IPS-18c (cell line): ENCODE data around the gene HEATR3.
"Not testable (repeated sequence)": the region's sequence is repeated elsewhere in the genome, so short reads cannot be mapped to it uniquely, and the experiment has no call there.

Experiments
- H3K4me3 ChIP-seq: 2 replicates; pipeline ENCODE4 v1.7.0; 2013; ENCODE audit warnings: low read depth, mild to moderate bottlenecking, low read length, moderate library complexity; ENCODE audit not compliant: insufficient read depth
- H3K9me3 ChIP-seq: one replicate; pipeline ENCODE4 v1.6.1; 2013; ENCODE audit warnings: mild to moderate bottlenecking, low read length, moderate library complexity; ENCODE audit not compliant: control insufficient read depth, insufficient read depth

HEATR3 gene

DNA sequence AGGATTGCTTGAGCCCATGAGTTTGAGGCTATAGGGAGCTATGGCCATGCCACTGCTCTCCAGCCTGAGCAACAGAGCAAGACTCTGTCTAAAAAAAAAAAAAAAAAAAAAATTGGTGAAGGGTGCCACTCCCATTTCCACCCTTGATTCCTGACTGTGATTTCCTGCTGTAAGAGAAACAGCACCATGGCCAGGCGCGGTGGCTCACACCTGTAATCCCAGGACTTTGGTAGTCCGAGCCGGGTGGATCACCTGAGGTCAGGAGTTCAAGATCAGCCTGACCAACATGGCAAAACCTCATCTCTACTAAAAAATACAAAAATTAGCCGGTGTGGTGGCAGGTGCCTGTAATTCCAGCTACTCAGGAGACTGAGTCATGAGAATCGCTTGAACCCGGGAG is 66.8 kb downstream of the HEATR3 start:
- H3K9me3 ChIP-seq, H3K4me3 ChIP-seq: not testable (repeated sequence)

DNA sequence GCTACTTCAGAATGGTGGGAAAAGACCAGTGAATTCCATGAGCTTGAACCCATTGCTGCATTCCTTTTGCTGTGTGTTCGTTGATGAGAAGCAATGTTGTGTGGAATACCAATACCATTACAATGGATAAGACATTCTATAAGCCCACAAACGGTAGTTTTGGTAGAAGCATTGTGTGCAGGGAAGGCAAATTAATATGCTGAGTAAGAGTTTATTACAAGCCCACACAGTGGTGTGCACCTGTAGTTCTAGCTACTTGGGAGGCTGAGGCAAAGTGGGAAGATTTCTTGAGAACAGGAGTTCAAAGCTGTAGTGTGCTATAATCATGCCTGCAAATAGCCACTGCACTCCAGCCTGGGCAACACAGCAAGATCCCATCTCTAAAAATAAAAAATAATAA is 67.4 kb downstream of the HEATR3 start:
- Histone ChIP-seq H3K4me3 (no peak overlapping the region), H3K9me3 (no peaks in the 10 kb centered on the region)

DNA sequence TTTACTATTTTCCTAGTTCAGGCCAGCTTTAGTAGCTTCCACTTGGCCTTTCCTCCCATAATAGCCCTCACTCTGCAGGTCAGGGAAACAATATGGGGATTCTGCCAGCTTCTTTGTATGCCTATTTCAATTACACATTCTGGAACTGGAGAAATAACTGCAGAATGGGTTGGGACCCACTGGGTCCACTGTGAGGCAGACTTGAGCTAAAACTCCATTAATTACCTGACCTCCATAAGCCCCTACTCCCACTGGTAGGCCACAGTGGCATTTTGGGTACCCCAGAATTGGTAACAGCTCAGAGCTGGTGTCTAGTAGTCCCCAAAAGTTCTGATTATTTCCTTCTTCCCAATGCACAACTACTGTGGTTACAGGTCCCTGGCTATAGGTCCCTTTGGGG is 70.6 kb downstream of the HEATR3 start:
- Histone ChIP-seq H3K4me3 (no peak overlapping the region), H3K9me3 (no peaks in the 10 kb centered on the region)

DNA sequence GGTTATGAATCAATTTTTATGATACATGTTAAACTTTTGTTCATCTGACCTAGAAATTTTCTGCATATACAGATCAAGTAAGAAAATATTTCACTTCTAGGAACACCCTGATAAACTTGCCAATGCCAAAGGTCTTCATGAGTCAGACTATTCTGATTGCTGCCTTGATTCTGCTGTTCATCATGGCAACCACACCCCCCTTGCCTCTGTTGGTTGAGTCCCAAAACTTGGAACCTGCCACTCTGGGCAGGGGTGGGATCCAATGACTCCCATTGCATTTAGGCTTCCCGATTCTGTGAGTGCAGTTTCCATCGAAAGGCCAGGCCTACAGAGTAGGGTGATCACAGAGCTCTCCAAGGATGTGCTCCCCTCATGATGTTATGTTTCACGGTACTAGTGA is 71.5 kb downstream of the HEATR3 start:
- no peak overlapping the region for H3K4me3 ChIP-seq

DNA sequence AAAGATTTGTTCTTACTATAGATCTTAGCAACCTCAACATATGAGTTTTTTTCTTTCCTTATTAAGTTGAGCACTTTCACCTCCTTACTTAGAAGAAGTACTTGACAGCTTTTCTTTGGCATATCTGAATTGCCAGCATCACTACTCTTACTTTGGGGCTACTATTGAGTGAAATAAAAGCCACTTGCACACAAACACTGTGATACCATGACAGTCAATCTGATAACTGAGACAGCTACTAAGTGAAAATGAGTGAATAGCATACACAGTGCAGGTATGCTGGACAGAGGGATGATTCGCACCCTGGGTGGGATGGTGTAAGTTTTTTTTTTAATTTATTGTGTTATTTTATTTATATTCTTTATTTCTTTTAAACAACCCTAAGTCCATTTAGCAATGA is 73.8 kb downstream of the HEATR3 start:
- Histone ChIP-seq H3K4me3 (no peak overlapping the region), H3K9me3 (no peaks in the 10 kb centered on the region)

More for the DNA sequence above, 71.5 kb downstream of the HEATR3 start:
- H3K9me3 ChIP-seq = no peaks in the 10 kb centered on the region

DNA sequence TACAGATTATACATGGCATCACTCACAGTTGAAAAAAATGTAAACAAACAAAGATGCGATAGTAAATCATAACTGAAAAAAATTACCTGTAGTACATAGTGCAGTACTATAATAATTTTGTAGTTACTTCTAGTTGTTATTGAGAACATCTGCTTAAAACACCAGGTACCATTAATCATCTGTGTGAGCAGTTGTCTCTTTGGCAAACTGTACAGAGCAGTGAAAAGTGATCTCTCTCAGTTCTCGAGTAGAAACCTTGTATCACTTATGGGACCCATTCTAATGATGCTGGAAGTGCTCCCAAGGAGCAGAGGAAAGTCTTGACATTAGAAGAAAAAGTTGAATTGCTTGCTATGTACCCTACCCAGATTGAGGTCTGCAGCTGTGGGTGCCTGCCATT is 78.4 kb downstream of the HEATR3 start:
- H3K9me3 ChIP-seq = no peaks in the 10 kb centered on the region

DNA sequence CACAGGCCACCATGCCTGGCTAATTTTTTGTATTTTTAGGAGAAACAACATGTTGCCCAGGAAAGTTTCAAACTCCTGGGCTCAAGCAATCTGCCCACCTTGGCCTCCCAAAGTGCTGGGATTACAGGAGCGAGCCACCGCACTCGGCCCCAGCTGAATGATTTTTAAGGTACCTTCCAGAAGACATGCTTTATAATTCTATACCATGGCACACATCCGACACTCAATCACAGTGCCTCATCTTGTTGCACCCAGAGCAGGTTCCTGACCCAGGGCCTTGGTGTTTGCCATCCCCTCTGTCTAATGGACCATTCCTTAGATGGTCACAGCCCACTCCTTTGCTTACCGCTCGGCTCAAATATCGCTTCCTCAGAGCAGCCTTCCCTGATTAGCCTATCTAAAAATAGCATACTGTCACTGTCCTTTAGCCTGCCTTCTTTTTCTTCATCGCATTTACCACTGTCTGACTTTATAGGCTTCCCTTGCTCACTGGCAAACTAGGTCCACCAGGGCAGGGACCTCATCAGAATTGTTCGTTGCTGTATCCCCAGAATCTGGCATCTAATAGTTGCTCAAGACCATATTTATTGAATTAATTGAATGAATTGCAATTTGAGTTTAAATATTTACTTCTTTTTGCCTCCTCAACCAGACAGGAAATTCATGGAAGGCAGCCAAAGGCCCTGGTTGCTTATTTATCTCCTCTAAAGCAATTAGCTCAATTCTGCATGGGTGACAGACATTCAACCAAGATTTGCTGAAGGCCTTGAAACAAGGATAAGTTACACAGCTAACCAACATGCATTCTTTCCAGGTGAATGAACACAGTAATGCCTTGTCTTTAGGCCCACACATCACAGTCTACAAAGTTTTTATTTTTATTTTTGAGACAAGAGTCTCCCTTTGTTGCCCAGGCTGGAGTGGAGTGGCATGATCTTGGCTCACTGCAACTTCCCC is 81.0 kb downstream of the HEATR3 start:
- Histone ChIP-seq H3K4me3 (no peak overlapping the region), H3K9me3 (no peaks in the 10 kb centered on the region)

More for the DNA sequence above, 78.4 kb downstream of the HEATR3 start:
- no peak overlapping the region for H3K4me3 ChIP-seq

DNA sequence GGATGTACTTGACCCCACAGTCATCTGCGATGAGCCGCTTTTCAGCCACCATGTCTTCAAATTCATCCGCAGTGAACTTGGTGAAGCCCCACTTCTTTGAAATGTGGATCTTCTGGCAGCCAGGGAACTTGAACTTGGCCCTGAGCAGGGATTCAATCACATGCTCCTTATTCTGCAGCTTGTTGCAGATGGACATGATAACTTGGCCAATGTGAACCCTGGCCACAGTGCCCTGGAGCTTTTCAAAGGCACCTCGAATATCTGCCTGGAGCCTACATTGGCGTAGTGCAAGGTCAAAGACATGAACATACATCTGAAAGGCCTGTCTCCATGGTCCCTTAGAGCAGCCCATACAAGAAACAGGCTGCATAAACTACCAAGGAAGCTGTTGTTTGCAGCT is 85.6 kb downstream of the HEATR3 start:
- no peaks in the 10 kb centered on the region for H3K9me3 ChIP-seq
- H3K4me3 ChIP-seq = no peak overlapping the region

DNA sequence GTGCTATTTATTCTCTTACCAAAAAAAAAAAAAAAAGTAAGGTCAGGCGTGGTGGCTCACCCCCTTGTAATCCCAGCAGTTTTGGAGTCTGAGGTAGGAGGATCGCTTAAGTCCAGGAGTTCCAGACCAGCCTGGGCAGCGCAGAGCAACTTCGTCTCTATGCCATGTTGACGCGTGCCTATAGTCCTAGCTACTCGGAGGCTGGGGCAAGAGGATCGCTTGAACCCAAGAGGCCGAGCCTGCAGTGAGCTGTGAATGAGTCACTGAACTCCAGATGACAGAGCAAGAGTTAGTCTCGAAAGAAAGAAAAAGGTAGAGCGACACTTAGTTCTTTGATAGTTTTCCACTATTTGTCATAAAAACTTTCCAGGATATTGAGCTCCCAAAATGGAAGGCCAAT is 86.0 kb downstream of the HEATR3 start:
- no peaks in the 10 kb centered on the region for H3K9me3 ChIP-seq
- no peak overlapping the region for H3K4me3 ChIP-seq

DNA sequence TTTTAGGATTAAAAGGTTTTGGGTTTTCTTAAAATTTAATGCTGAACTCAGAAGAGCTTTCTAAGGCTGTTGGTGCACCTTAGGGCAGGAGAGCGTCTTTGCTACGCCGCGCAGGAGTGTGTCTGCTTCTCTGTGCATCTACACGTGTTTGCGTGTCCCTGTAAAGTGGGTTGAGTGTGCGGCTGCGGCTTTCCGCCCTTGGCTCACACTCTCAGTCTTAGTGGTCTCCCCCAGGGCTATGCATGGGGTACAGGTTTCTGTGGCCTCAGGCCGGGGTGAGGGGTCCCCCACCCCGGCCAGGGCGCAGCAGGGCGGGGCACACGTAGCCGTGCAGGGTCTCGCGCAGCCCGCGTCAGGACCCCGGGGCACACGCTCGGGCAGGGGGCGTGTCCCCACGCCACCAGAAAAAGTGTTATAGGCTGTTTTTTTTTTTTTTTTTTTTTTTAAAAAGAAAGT is 86.6 kb downstream of the HEATR3 start:
- Histone ChIP-seq H3K9me3 (no peaks in the 10 kb centered on the region), H3K4me3 (peak overlapping the region; percentile 80)

DNA sequence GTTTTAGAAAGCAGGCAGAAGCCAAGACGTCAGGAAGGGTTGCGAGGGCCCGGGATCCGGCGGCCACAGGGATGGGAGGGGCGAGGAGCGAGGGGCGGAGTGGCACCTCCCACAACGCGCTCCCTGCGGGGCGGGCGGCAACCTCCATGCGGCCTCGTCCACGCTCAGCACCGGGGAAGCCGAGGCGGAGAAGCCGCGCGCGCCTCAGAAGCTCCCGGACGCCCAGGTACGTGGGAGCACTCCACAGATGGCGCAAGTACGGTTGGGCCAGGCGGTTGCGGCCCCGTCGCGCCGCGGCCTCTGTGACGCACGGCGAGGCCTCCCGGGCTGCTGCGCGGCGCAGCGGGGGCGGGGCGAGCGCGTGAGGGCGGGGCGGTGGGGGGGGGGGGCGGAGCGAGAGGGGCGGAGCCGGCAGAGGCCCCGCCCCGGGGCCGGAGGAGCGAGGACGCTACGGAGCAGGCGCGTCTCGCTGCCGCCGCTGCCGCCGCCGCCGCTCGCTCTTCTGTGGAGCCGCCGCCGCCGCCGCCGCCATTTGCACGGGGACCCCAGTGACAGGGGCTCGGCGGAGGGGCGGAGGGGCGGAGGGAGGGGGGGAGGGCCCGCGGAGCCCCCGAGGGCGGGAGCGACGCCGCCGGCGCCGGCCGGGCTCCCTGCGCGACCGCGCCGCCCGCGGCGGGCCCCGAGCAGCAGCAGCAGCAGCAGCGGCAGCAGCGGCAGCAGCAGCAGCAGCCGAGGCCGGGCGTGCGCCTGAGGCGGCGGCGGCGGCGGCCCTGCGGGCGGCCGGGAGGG is 87.2 kb downstream of the HEATR3 start, which contains the start of gene TENT4B:
Gene TENT4B, plus strand, starts transcription at position 500 of the 789 bp plus-strand sequence. CDS start 316 bp downstream, outside the sequence.
- Histone ChIP-seq H3K9me3 (no peaks in the 10 kb centered on the region), H3K4me3 (peak within 1 kb of the TSS; percentile 85)

DNA sequence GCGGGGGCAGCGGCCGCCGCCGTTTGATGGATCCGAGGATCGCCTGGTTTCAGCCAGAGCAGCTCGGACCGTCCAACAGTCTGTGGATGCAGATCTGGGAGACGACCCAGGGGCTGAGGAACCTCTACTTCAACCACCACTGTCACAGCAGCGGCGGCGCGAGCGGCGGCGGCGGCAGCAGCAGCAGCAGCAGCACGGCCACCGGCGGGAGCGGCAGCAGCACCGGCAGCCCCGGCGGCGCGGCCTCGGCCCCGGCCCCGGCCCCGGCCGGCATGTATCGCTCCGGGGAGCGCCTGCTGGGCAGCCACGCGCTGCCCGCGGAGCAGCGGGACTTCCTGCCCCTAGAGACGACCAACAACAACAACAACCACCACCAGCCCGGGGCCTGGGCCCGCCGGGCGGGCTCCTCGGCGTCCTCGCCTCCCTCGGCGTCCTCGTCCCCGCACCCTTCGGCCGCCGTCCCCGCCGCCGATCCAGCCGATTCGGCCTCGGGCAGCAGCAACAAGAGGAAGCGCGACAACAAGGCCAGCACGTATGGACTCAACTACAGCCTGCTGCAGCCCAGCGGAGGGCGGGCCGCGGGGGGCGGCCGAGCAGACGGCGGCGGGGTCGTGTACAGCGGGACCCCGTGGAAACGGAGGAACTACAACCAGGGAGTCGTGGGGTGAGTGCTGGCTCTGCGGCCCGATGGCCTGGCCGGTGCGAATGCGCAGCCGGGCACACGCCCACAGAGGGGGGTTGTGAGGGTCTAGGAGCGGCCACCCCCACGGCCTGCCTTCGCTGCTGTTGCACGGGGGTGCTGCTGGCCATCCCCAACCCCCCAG is 88.0 kb downstream of the HEATR3 start:
- Histone ChIP-seq H3K9me3 (no peaks in the 10 kb centered on the region), H3K4me3 (peak overlapping the region; percentile 85)

DNA sequence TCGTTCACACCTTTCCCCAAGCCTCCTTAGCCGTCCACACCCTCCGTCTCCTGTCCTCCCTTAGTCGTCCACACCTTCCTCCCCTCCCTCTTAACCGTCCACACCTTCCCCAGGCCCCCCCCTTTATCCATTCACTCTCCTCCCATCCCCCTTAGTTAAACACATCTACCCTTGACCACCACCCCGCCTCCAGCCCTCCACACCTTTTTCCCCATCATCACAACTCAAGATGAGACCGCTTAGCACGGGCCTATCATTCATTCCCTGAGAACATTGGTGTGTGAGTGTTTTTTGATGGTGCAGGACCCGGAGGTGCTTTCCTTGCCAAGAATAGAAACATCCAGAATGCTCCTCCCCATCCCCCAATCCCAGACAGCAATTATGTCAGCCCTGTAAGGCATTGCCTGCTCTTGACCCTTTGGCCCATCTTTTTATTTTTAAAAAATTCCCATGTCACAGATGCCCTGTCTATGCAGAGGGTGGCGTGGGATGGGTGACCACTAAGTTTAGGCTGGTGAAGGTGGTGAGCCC is 88.7 kb downstream of the HEATR3 start:
- Histone ChIP-seq H3K9me3 (no peaks in the 10 kb centered on the region), H3K4me3 (peak overlapping the region; percentile 85)

DNA sequence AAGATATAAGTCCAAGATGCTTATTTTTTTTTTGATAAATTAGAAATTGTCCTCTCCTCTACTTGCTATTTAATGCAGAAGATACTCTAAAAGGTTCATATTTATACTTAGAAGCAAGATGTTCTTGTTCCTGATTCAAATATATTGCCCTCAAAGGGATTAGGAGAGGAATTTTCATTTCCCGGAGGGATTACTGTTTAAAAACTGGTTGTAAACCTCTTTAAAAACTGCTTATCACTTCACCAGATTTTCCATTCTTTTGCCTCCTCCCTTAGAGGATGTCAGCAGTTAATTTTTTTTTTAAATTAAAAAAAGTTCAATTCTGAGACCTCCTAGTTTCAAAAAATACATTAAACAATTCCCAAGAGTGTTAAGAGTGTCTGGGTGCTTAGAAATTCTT is 90.2 kb downstream of the HEATR3 start:
- Histone ChIP-seq H3K9me3 (no peaks in the 10 kb centered on the region), H3K4me3 (no peak overlapping the region)
